Pulmonary artery endothelial cell (primary cell): ENCODE measurements around the gene EIF2A. TPM values are rescaled to one million over a fixed set of nuclear protein-coding genes. Genes with fewer than 3 reads are reported as not detected.
"Not testable (repeated sequence)": the region's sequence is repeated elsewhere in the genome, so short reads cannot be mapped to it uniquely, and the experiment has no call there.

Source experiments
- DNase-seq: peaks from one replicate; pipeline ENCODE4 v3.0.0-alpha.2; 2011; ENCODE audit warnings: low read depth, low spot score
- total RNA-seq: library from RNA; depleted of rRNA; stranded (reverse); fragments of >200 nt; gene quantifications from 2 replicates; pipeline ENCODE4 v1.2.3, GENCODE V29; 2014

EIF2A gene
- total RNA-seq, 1 donor from 2014 or later = 219 TPM

DNA sequence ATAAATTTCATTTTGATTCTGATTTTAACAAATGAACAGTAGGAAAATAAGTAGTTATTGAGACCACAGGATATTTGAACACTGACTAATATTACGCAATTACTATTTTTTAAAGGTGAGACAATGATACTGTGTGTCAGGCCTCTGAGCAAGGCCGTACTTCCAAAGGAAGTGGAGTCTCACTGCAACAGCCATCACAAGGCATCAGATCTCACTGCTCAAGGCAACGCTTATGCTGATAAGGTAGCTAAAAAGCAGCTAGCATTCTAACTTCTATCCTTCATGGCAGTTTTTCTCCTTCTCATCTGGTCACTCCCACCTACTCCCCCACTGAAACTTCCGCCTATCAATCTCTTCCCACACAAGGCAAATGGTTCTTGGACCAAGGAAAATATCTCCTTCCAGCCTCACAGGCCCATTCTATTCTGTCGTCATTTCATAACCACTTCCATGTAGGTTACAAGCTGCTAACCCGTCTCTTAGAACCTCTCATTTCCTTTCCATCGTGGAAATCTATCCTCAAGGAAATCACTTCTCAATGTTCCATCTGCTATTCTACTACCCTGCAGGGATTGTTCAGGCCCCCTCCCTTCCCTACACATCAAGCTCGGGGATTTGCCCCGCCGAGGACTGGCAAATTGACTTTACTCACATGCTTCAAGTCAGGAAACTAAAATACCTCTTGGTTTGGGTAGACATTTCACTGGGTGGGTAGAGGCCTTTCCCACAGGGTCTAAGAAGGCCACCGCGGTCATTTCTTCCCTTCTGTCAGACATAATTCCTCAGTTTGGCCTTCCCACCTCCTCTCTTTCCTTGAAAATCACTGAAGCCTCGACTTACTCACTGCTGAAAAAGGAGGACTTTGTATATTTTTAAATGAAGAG lies 54.3 kb downstream of the EIF2A start:
- not testable (repeated sequence) for DNase-seq

DNA sequence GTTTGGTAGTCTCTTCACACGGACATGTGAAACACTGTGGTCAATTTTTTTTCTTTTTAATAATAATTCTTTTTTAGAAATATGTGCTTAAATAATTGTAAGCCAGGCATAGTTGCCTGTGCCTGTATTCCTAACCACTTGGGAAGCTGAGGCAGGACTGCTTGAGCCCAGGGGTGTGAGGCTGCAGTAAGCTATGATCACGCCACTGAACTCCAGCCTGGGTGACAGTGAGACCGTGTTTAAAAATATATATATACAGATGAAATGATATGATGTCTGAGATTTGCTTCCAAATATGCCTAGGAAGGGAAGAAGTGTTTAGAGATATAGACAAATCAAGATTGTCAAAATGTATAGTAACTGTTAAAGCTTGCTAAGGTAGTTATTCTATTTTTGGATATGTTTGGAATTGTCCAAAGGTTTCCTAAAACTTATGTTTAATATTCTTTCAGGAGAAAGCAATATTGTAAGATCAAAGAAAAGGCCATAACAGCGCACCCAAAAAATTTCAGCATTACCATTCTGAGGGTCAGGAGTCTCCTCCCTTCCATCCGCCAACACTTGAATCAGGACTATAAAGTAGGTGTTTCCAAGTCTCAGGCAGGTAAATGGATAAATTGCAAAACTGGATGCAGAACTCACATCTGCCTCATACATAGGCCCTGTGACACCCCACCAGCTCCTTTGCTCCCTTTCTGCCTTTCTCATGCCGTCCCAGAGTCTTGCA lies 56.0 kb downstream of the EIF2A start:
- DNase-seq = no peak

DNA sequence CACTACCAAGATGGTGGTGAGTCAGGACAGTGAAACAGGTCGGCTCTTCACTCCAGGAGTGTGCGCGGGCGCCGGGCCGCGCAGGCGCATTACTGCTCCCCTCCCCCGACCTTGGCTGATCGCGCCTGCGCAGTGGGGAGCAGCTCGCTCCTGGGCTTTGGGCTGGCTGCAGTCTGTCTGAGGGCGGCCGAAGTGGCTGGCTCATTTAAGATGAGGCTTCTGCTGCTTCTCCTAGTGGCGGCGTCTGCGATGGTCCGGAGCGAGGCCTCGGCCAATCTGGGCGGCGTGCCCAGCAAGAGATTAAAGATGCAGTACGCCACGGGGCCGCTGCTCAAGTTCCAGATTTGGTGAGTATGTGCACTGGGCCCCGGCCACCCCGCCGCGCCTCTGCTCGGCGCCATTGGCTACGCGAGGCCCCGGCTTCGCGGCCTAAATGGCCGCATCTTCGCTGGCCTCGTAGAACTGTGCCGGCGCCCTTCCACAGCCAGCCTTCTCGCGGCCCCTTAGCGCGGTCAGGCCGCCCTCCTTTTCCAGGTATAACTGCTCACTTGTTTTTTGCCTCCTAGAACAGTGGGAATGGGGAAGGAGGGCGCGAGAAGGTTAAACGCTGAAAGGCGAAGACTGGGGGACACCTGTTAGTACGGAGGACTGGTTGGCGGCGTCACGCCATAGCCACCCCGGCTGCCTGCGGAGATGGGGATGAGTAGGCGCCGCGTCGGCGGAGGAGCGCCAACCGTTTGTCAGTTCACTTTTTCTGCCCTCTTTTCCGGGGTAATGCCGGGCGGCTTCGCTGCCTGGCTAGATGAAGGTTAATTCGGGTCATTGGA lies 56.8 kb downstream of the EIF2A start, which contains the start of gene SELENOT:
TSS of gene SELENOT (plus strand) at position 169 of the 827 bp plus-strand sequence. CDS start at position 211, 42 bp downstream.
- DNase-seq = peak; percentile 76

DNA sequence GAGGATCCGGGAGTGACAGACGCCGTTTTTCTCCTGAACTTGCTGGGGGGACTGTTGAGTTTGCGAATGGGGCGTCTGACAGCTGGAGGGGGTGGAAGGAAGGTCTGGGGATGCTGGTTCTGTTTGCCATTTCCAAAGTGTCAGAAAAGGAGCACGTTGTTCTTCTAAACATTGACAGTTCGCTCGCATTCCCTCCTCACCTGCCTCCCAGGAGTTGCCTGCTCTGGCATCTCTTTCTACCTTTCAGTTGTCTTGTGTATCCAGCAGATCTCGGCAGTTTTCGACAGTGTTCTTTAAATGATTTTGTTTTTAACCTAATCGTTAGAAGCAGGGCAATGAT lies 57.4 kb downstream of the EIF2A start:
- no peak for DNase-seq

DNA sequence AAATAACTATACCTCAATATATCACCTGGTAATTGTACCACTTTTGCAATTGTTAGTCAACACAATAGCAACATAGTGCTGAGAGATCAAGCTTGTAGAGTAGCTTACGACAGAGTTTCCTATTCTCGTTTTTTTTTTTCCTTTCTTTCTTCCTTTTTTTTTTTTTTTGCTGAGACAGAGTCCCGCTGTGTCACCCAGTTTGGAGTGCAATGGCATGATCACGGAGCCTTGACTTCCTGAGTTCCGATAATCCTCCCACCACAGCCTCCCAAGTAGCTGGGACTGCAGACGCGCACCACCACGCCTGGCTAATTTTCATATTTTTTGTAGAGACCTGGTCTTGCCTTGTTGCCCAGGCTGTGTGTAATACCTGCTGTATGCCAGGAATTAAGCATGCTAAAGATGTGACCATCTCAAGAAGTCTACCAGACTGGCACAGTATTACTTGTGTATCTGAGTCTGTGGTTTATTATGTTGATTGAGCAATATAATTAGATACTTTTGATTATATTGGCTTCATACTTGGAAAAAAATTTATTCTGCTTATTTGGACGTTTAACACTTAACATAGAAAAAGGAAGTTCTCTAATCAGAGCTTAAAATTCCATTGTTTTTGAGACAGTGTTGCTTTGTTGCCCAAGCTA lies 59.5 kb downstream of the EIF2A start:
- no peak for DNase-seq

DNA sequence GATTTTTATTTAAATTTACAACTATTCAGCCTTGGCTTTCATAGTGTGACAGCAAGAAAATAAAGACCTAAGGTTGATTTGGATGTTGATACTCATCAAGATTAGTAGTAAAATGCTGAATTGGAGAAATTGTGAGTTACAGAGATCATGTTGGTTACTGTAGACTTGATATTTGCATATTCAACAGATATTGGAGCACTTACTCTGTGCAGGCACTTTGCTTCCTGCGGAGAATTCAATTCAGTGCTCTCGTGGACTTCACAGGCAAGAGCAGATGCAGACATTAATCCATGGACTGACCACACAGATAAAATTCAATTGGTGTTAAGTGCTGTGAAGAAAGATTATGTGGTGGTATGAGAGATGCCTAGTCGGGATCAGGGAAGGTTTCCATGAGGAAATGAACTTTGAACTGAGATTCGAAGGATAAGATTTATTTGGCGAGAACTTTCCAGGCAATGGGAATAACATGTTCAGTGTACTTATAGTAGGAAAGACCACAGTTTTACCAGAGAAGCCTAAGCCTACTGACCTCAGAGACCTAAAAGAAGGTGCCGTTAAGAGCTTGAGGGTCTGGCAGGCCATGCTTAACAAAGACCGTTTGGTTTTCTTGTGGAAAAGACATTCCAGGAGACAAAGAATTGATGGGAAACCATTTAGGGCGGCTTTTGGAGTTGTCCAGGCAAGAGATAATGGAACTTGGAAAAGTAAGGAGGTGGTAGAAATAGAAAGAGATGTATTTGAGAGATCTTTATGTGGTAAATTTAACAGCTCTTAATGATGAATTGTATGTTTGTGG lies 60.9 kb downstream of the EIF2A start:
- DNase-seq = no peak

DNA sequence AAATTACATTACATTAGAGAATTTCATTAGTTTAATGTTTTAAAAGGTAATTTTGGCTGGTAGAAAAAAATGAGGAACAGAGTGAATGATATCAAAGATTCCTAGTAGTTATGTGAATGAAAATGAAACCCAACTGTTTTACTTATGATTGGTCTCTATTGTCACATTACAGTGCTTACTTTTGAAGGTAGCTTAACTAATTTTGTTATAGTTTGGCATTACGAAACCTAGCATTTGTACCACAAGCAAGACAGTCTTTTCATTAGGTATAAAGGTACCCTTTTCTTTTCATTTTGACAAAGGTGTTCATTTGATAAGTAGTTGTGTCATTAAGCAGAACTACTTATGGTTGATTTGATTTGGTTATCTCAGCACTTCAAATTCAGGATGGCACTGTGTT lies 63.4 kb downstream of the EIF2A start:
- DNase-seq = no peak

DNA sequence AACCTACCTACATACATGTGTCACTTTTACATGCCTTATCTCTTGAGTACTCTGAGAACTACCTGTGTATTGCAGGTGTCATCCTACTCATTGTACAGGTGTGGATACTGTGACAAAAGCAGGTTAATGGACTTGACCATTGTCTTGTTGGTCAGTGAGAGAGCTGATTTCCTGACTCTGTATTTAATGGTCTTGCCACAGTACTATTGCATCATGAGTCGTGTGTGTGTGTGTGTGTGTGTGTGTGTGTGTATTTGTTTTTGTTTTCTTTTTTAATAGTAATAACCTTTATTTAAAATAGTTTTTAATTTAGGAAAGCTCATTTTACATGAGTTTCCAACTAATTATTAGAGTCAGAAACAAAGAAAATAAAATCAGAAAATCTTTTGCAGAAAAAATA lies 64.2 kb downstream of the EIF2A start:
- no peak for DNase-seq

DNA sequence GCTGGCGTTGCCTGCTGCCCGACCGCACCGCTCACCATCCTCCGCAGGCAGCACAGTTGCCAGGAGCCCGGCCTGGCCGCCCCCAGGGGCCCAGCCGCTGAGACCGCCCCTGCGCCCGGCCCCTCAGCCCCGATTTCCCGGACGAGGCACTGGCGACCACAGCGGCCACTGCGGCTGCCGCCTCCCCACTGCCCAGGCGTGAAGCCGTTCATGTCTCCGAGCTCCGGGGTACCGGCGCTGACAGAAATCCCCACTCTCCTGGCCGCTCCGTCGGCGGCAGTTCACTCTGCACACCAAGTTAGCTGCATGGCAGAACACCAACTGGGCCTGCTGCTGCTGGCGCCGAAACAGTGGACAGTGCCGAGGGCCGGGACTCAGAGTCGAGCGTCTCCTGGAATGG lies 65.1 kb downstream of the EIF2A start:
- no peak for DNase-seq

DNA sequence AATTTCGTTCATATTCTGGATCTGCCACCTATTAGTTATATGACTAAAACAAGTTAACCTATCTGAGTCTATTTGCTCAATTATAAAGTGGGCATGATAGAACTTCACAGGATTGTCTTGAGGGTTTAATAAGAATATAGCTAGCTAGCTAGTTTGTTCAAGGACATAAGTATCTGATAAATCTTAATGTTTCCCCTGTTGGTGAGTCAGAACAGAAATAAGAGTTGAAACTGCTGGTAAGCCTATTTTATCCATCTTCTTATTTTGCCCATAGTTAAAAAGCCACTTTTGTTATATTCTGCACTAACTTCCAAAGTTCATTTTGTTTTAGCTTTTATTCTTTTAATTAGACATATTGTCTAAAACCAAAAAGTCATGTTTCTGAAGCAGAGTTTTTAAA lies 65.9 kb downstream of the EIF2A start:
- DNase-seq = no peak

DNA sequence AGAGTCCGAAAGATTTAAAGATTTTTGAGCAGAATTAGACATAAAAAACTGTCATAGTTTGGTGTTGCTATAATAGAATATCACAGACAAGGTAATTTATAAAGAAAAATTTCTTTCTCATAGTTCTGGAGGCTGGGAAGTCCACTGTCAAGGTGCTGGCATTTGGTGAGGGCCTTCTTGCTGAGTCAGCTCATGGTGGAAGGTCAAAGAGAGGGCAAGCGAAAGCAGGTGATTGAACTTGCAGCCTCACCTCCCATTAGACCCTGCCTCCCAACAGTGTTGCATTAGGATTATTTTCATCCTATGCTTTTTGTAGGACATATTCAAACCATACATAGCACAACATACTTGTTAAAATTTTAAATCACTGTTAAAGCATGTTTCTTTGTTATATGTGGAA lies 66.4 kb downstream of the EIF2A start:
- no peak for DNase-seq

DNA sequence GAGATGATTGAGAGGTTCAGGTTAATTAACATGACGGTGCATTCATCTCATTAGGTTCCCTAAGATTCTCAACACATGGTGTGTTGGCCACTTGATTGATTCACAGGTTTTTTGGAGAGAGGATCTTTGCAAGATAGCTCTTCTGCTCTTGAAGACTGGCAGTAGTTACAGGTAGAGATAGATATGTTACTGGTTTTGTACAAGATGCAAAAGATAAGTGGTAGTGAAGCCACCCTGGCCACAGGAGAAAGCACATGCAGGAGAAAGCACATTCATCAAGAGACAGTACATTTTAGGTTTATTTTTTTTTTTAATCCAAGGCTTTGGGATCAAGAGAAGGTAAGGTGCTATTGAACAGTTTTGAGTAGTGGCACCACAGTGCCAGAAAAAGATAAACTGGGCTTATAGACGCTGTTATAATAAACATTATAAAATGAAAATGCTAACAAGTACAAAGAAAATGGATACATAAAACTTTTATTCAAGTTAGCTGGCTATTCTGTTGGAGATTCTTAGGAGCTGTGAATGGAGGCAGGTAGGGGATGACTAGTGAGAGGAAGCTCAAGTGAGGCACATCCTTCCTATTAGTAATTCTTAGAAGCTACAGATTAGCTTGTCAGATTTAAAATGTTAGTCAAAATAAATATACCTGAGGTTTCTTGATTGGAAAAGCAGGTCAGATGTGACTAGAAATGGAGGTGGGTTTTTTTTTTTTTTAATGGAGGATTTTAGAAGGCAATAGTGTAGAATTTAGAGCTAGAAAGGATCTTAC lies 67.3 kb downstream of the EIF2A start:
- no peak for DNase-seq

DNA sequence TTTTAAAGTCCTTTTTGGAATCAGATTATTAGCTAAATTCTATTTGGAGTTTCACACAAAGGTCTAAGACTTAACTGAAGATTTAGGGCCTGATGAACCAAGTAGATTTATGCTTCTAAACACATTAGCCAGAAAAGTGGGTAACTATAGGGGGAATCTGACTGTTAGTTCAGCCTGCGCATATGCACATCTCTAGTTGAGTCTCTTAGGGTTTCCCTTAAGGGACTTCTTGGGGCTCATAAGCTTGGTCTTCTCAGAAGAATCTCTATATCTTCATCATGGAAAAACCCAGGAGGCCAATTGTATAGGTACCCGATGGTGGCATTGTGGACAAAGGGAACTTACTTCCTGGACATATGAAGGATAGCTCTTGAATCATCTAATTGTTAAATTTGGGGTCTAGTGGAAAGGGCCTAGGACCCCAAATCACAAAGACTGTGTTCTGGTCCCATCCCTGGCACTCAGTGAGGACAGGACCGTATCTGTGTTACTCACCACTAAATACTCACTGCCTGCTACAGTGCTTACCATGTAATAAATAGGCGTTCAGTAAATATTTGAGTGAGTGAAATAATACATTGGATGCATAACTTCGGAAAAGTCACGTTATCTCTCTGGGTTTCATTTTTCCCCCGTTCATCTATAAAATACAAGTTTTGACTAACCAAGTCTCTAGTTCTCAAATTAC lies 73.6 kb downstream of the EIF2A start:
- DNase-seq = no peak

DNA sequence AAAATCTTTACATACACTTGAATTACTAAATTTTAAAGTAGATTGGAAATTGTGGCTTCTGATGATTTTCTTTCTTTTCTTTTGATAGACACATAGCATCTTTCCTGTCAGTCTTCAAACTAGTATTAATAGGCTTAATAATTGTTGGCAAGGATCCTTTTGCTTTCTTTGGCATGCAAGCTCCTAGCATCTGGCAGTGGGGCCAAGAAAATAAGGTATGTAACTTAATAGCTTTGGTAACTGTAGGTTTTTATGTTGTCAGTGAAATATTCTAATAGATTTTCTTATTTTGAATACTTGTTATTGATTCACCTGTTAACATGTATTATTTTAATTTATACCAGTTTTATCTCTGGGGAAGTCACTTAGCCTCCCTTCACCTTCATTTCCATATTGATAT lies 76.4 kb downstream of the EIF2A start:
- not testable (repeated sequence) for DNase-seq

DNA sequence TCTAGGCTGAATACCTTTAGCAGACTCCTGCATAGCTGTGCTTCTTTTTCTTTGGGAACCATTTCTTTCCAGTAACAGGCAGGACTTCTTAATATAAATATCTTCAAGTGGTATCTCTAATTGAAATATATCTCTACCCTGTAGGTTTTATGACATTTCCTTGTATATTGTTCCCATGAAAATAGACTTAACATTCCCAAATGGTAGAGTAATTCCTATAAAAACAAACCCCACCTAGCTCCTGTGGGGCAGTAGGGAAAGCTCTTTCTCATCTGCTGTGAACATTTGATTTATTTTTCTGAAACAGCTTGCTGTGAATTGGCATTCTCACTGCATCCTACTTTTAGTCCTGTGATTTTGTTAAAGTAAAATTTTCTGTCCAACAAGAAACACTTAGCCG lies 77.4 kb downstream of the EIF2A start:
- no peak for DNase-seq

DNA sequence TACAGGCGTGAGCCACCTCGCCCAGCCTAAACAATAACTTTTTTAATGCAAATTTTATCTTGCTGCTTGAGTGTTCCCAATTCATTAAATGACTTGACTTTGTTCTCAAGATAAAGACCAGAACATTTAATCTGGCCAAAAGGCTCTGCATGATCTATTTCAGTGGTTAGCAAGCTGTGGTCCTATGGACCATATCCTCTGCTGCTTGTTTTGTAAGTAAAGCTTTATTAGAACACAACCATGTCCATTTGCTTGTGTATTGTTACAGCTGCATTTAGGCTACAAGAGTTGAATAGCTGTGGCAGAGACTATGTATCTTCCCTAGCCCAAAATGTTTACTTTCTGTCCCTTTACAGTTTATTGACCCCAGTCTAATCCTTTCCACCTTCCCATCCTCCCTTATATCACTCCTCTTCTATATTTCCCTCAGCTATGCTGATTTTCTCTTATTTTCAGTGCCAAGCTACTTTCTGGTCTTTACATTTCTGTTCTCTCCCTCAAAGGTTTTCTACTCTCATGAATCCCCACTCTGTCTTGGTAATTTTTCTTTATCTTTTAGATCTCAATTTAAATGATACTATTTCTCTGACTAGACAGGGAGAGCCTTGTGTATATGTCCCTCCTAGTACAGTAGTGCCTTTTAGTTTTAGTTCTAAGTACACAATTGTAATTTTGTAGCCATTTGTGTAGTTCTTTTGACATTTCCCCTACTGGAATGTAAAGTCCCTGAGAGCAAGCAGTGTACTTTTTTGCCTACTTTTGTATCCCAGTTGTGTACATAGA lies 79.8 kb downstream of the EIF2A start:
- no peak for DNase-seq

DNA sequence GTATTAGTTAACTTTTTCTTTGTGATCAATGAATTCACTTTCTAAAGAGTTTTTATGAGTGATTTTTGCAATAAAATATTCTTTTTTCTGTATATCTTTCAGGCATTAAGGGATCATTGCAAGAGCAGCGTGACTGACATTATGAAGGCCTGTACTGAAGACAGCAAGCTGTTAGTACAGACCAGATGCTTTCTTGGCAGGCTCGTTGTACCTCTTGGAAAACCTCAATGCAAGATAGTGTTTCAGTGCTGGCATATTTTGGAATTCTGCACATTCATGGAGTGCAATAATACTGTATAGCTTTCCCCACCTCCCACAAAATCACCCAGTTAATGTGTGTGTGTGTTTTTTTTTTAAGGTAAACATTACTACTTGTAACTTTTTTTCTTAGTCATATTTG lies 81.0 kb downstream of the EIF2A start:
- no peak for DNase-seq

DNA sequence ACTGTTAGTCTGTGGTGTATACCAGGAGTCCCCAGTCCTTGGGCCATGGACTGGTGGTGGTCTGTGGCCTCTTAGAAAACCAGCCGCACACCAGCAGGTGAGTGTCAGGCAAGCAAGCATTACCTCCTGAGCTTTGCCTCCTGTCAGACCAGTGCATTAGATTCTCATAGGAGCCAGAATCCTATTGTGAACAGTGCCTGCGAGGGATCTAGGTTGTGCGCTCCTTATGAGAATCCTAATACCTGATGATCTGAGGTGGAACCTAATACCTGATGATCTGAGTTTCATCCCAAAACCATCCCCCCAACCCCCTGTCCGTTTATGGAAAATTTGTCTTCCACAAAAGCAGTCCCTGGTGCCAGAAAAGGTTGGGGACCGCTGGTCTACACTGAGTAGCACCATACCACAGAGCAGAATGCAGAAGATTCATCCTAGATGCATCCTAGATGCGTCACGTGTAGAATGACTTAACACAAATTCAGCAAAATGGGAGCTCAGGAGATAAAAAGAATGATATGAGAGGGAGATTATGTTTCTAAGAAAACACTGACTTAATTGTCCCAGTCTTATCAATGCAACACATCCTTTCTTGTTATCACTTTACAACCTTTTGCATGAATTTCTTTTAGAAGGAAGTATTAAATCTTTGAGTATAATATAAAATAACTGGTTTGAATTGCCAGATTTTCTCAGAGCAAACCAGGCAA lies 85.1 kb downstream of the EIF2A start:
- no peak for DNase-seq
